Lower lobe of right lung (tissue), 2 donors: ENCODE data around the gene PDLIM7. TPM values are rescaled to one million over a fixed set of nuclear protein-coding genes. Genes with fewer than 3 reads are reported as not detected.

Experiments
- ATAC-seq, 2 donors: fragments of 200-7000 bp; cut with Tn5 transposase; one replicate each; pipeline ENCODE4 v1.9.1; 2020 to 2022; ENCODE audit warnings: mild to moderate bottlenecking in 2 of 2, moderate library complexity in 2 of 2
- DNase-seq: peaks from one replicate; pipeline ENCODE4 v3.0.0-alpha.2; 2020
- H3K27ac ChIP-seq: fragments of 200-600 bp; one replicate; pipeline ENCODE4 v1.8.0; 2022
- H3K27me3 ChIP-seq: fragments of 200-600 bp; one replicate; pipeline ENCODE4 v1.8.0; 2022; ENCODE audit warnings: low read depth
- H3K36me3 ChIP-seq: fragments of 200-600 bp; one replicate; pipeline ENCODE4 v1.8.0; 2022; ENCODE audit warnings: mild to moderate bottlenecking
- H3K4me1 ChIP-seq: fragments of 200-600 bp; one replicate; pipeline ENCODE4 v1.8.0; 2022
- H3K4me3 ChIP-seq: fragments of 200-600 bp; one replicate; pipeline ENCODE4 v1.8.0; 2022; ENCODE audit warnings: mild to moderate bottlenecking
- H3K9me3 ChIP-seq: fragments of 200-600 bp; one replicate; pipeline ENCODE4 v1.8.0; 2022
- CTCF ChIP-seq: fragments of 200-600 bp; IDR thresholded peaks from one replicate; pipeline ENCODE4 v1.8.0; 2022; ENCODE audit warnings: antibody characterized with exemption, mild to moderate bottlenecking
- intact Hi-C: fragments of 100-400 bp; cut with DNase I; formaldehyde crosslinking; loops from one replicate; pipeline ENCODE4 v1.11.0; 2022
- total RNA-seq: library from RNA; stranded (reverse); fragmentation: NEBNext Ultra II Directional; extraction: Animal tissue kit (Norgen Biotek cat#: 25700); gene quantifications from one replicate; pipeline ENCODE4 v1.2.1, GENCODE V29; 2021
- donor health status: DM: no; HTN: yes; CAD: no; lungs with severe emphysema.

PDLIM7 gene
- total RNA-seq, 1 donor from 2014 or later: 47.1 TPM

GRCh38 chr5:177510567-177511053 is 13.2 kb upstream of the PDLIM7 start:
- Histone ChIP-seq H3K36me3 (peaks cover 55% of the 10 kb centered on the region), H3K4me3 (peak overlapping the region; percentile 59), H3K27me3 (no peaks in the 10 kb centered on the region), H3K4me1 (peaks cover 32% of the 10 kb centered on the region), H3K9me3 (no peaks in the 10 kb centered on the region), H3K27ac (peak overlapping the region; percentile 89)
- ATAC-seq (peak; percentile 53 to 63), DNase-seq (peak; percentile 86)
- intact Hi-C loops: no loop called here
- no peak for TF ChIP-seq CTCF

GRCh38 chr5:177509991-177510566 is 12.7 kb upstream of the PDLIM7 start:
- Histone ChIP-seq H3K27me3 (no peaks in the 10 kb centered on the region), H3K27ac (peak overlapping the region; percentile 89)
- intact Hi-C loops: no loop called here

GRCh38 chr5:177509381-177509951 is 12.1 kb upstream of the PDLIM7 start, which contains the start of gene DOK3:
Gene DOK3 (minus strand): TSS chr5:177509826. CDS start chr5:177509540, 286 bp downstream.
- no peaks in the 10 kb centered on the region for H3K27me3 ChIP-seq
- H3K4me1 ChIP-seq: peaks cover 28% of the 10 kb centered on the region
- H3K36me3 ChIP-seq: peaks cover 44% of the 10 kb centered on the region
- TF ChIP-seq CTCF: no peak
- ATAC-seq (peak; percentile 67 to 68), DNase-seq (peak; percentile 82)
- peak within 1 kb of the TSS; percentile 89 for H3K27ac ChIP-seq
- no peaks in the 10 kb centered on the region for H3K9me3 ChIP-seq
- H3K4me3 ChIP-seq: peak within 1 kb of the TSS; percentile 59
- intact Hi-C loops: no loop called here

More at GRCh38 chr5:177509991-177510566, 12.7 kb upstream of the PDLIM7 start:
- peak; percentile 24 to 29 for ATAC-seq
- Histone ChIP-seq H3K9me3 (no peaks in the 10 kb centered on the region), H3K36me3 (peaks cover 50% of the 10 kb centered on the region), H3K4me3 (peak overlapping the region; percentile 59), H3K4me1 (peaks cover 28% of the 10 kb centered on the region)
- TF ChIP-seq CTCF: no peak
- no peak for DNase-seq

GRCh38 chr5:177508837-177509236 is 11.4 kb upstream of the PDLIM7 start:
- Histone ChIP-seq H3K4me1 (peaks cover 28% of the 10 kb centered on the region), H3K4me3 (peak overlapping the region; percentile 59), H3K27ac (peak overlapping the region; percentile 89), H3K27me3 (no peaks in the 10 kb centered on the region), H3K36me3 (peaks cover 42% of the 10 kb centered on the region), H3K9me3 (no peaks in the 10 kb centered on the region)
- TF ChIP-seq CTCF: no peak
- DNase-seq (no peak), ATAC-seq (no peak)
- intact Hi-C loops: no loop called here

GRCh38 chr5:177508221-177508611 is 10.8 kb upstream of the PDLIM7 start:
- Histone ChIP-seq H3K27me3 (no peaks in the 10 kb centered on the region), H3K27ac (peak overlapping the region; percentile 89), H3K4me1 (peaks cover 28% of the 10 kb centered on the region), H3K36me3 (peaks cover 40% of the 10 kb centered on the region), H3K9me3 (no peaks in the 10 kb centered on the region), H3K4me3 (peak overlapping the region; percentile 59)
- TF ChIP-seq CTCF: peak; percentile 2
- ATAC-seq (no peak), DNase-seq (no peak)
- intact Hi-C loops: no loop called here
